Prostate gland (tissue), 1 donor: Measurements from ENCODE around the gene SIRT2.
A peak's percentile ranks its signal among the peaks of the same experiment; 100 is the strongest.

Source experiments
- POLR2A ChIP-seq: fragments of 450-650 bp; IDR thresholded peaks from one replicate; pipeline ENCODE4 v1.6.1; 2016; ENCODE audit warnings: antibody characterized with exemption, mild to moderate bottlenecking
- POLR2AphosphoS5 ChIP-seq: sonication (generic); formaldehyde crosslinking; IDR thresholded peaks from one replicate; pipeline ENCODE4 v1.6.1; 2017; ENCODE audit warnings: antibody characterized with exemption

GRCh38 chr19:38929929-38930775 is 30.7 kb upstream of the SIRT2 start, which contains the start of gene SARS2:
- TF ChIP-seq POLR2AphosphoS5 (peak; percentile 90), POLR2A (peak; percentile 16)
